GM18508 (cell line): ENCODE data around the gene RAB10.

ENCODE experiments used
- ATAC-seq: cut with Tn5 transposase; IDR thresholded peaks from one replicate; pipeline ENCODE4 v1.9.1; 2021; ENCODE audit warnings: moderate number of reproducible peaks; ENCODE audit not compliant: insufficient read depth, unreplicated experiment

The RAB10 gene

DNA sequence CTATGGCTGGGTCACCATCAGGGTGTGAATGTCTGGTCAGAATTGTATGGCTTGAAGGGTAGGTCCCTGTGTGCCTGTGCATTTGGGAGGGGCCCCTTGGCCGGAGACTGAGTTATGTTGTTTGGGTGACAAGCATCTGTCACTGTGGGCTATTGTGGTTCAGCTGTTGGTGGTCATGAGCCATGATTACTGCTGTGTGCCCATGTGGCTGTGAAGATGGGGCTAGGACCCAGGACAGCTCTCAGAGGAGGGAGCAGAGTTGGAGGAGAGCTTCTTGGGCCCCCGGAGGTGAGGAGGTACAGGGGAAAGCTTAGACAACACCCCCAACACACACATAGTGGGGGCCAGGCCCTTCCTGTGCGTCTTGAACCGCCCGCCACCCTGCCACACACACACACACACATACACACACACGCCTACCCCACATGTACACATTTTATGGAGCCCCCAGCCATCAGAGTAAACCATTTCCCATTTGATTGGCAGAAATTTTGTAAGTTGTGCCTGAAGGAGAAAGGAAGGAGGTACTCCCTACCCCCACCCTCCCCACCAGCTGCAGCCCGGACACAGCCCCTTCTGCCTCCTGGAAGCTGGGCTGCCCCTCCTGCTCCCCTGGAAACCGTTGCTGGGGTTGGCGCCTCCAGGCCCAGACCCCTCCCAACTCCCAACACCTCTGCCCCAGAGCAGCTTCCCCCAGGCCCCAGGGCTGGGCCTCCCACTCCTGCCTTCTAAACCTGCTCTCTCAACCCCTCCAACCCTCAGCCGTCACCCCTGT is 141.0 kb downstream of the RAB10 start:
- no peak for ATAC-seq

- no peak for ATAC-seq
These were observed 141.8 kb downstream of the RAB10 start for GRCh38 chr2:26175466-26176278.

DNA sequence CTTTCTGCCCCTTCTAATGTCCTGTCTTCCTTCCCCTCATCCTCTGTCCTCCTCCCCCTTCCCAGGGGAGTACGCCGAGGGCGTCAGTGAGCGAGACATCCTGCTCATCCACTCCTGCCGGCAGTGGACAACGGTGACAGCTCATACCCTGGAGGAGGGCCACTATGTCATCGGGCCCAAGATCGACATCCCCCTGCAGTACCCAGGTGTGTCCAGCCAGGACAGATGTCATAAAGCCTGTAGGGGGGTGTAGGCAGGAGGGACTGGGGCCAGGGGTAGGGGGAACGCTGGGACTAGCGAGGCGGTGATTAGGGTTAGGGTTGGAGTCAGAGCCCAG is 142.4 kb downstream of the RAB10 start:
- no peak for ATAC-seq

DNA sequence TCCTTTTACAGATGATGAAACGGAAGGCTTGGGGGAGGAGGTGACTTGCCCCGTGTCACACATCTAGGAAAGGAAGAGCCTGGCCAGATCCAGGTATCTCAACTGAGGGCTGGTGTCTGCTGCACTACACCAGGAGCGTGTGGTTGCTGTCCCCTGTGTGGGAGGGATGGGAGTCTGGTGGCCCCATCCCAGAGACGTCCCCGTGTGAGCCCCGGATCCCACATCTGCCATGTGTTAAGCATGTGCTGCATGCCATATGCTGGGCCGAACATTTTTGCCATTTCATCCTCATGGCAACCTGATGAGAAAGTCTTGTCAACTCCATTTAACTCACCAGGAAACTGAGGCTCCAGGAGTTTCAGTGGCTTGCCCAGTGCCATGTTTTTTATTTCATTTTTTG is 143.2 kb downstream of the RAB10 start:
- no peak for ATAC-seq

- no peak for ATAC-seq
These were observed 144.4 kb downstream of the RAB10 start for GRCh38 chr2:26178246-26178645.

DNA sequence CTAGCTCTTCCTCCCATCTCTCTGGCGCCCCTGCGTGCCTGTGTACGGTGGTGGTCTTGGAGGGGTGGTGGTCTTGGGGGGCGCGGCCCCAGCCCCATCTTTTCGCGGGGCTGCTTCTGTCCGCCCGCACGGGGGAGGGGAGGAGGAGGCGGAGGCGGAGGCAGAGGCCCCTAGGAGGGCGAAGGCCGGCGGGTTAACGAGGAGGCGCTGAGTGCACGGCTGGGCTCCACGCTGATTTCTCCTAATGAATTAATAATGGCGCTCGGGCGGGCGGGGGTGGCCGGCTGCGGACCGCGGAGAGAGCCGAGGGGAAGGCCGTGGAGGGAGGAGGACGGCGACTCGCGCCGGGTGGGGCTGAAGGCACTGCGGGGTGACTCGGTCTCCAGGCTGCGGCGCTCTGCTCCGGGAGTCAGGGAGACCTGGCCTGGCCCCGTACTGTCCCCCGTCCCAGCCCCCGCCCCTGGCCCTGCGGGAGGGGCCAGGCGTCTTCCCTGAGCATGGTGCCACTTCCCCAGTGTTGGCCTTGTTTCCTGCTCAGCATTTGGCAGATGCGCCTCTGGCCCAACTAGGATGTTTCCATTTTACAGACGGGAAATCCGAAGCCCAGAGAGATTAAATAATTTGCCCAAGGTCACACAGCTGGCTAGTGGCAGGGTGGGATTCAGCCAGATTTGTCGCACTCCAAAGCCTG is 145.0 kb downstream of the RAB10 start:
- no peak for ATAC-seq

GRCh38 chr2:26179446-26179913 is 145.6 kb downstream of the RAB10 start:
- ATAC-seq = no peak

DNA sequence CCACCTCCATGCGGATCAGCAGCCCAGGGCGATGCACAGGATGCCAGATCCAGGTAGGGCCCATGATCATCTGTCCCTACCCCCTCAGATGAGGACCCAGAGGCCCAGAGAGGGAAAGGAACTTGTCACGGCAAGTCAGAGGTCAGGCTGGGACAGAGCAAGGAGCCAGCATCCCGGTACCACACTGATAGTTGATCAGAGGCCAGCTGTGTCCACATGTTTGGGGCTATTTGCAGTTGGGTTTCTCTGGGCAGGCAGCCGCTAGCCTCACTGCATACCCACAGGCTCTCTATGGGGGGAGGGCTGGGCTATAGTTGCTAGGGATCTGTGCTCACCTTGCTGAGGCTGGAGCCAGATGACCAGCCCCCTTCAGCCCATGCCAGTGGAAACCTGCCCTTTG is 148.6 kb downstream of the RAB10 start:
- ATAC-seq = no peak

- no peak for ATAC-seq
These were observed 149.2 kb downstream of the RAB10 start for GRCh38 chr2:26182887-26183630.

GRCh38 chr2:26184121-26184520 is 150.2 kb downstream of the RAB10 start:
- no peak for ATAC-seq

DNA sequence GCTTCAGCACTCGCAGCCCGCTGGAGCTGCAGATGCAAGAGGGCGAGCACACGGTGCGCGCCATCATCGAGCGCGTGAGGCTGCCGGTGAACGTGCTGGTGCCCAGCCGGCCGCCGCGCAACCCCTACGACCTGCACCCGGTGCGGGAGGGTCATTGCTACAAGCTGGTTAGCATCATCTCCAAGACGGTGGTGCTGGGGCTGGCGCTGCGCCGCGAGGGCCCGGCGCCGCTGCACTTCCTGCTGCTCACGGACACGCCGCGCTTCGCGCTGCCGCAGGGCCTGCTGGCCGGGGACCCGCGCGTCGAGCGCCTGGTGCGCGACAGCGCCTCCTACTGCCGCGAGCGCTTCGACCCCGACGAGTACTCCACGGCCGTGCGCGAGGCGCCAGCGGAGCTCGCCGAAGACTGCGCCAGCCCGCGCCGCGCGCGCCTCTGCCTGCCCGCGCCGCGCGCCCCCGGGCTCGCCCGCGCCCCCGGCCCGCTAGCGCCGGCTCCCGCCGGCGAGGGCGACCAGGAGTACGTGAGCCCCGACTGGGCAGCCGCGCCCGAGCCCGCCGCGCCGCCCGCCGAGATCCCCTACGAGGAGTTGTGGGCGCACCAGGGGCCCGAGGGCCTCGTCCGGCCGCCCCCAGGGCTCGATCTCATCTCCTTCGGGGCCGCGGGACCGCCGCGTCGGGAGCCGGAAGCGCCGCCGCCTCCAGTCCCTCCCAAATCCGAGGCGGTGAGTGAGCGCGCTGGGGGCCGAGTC is 150.8 kb downstream of the RAB10 start:
- no peak for ATAC-seq

DNA sequence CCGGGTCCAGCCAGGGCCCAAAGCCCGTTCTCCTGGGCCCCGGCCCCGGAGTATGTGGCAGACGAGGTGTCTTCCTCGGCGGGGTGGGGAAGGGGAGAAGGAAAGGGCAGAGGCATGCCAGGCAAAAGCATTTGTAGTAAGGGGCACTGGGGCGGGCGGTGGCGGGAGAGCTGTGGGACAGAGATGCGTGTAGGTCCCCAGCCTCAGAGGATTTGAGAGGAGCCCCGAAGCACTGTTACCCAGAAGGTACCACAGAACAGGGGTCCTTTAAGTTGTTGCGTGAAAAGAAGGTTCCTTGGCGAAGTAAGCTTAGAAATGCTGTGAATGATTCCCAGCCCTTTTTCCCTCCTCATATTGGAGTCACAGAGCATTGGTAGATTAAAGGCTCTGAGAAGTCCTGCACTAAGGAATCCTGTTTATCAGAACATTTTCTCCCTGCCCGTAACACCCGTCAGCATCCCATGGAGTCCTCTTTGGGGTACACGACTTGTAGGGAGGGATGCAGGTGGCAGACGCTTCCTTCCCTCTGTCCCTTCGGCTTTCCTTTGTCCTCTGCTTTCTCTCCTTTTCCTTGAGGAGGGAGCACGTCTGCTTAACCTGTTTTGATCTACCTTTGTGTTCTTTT is 151.5 kb downstream of the RAB10 start:
- no peak for ATAC-seq

- ATAC-seq = no peak
These were observed 152.3 kb downstream of the RAB10 start for GRCh38 chr2:26185954-26186770.
